Measurements from ENCODE around the gene ADAP1. TPM values are rescaled to one million over a fixed set of nuclear protein-coding genes. Genes with fewer than 3 reads are reported as not detected.

ADAP1 gene
- total and polyA plus RNA-seq, 12 donors = 2.3 to 14.9 (median 9.7) TPM

- 89 to 92% methylated on average over 24 of the region's 24 CpGs for WGBS, 2 donors
- H3K4me3 ChIP-seq = no peak overlapping the region
- DNase-seq = no peak
- H3K36me3 ChIP-seq = peaks cover 0 to 2% (median 0%) of the 10 kb centered on the region in 9 donors
- no peak for ATAC-seq
- intact Hi-C loops (cut with DNase I) = no loop called here
- no peak for TF ChIP-seq CTCF (IDR thresholded peaks at IDR 0.05)
- H3K4me1 ChIP-seq = peaks cover 3 to 26% (median 16%) of the 10 kb centered on the region in 9 donors
- H3K27ac ChIP-seq = no peak overlapping the region
- no peaks in the 10 kb centered on the region for H3K9me3 ChIP-seq
- peaks cover 0 to 7% (median 4%) of the 10 kb centered on the region in 7 donors for H3K27me3 ChIP-seq
Measured at GRCh38 chr7:978416-979091, 24.1 kb upstream of the ADAP1 start.

GRCh38 chr7:978049-978346, 23.5 kb upstream of the ADAP1 start:
- no peak for TF ChIP-seq CTCF (IDR thresholded peaks at IDR 0.05)
- H3K36me3 ChIP-seq = peaks cover 0 to 8% (median 0%) of the 10 kb centered on the region in 9 donors
- ATAC-seq (no peak), DNase-seq (no peak)
- no peak overlapping the region for H3K27ac ChIP-seq
- peaks cover 7 to 31% (median 21%) of the 10 kb centered on the region in 9 donors for H3K4me1 ChIP-seq
- H3K4me3 ChIP-seq = no peak overlapping the region
- no peaks in the 10 kb centered on the region for H3K9me3 ChIP-seq
- intact Hi-C loops (cut with DNase I) = no loop called here
- 80 to 81% methylated on average over 7 of the region's 7 CpGs for WGBS, 2 donors
- H3K27me3 ChIP-seq = peaks cover 0 to 3% (median 0%) of the 10 kb centered on the region in 7 donors

GRCh38 chr7:977326-978048, 23.0 kb upstream of the ADAP1 start:
- intact Hi-C loops (cut with DNase I) = no loop called here
- no peak for TF ChIP-seq CTCF (IDR thresholded peaks at IDR 0.05)
- WGBS, 2 donors = 75 to 84% methylated on average over 18 to 19 of the region's 19 CpGs
- no peaks in the 10 kb centered on the region for H3K27me3 ChIP-seq
- no peak for DNase-seq
- ATAC-seq = no peak
- H3K27ac ChIP-seq = no peak overlapping the region
- H3K4me3 ChIP-seq = no peak overlapping the region
- H3K36me3 ChIP-seq = peaks cover 0 to 13% (median 5%) of the 10 kb centered on the region in 9 donors
- peaks cover 7 to 36% (median 27%) of the 10 kb centered on the region in 9 donors for H3K4me1 ChIP-seq
- H3K9me3 ChIP-seq = no peaks in the 10 kb centered on the region

- Histone ChIP-seq H3K27ac (no peak overlapping the region), H3K27me3 (no peaks in the 10 kb centered on the region), H3K36me3 (peaks cover 0 to 18% (median 10%) of the 10 kb centered on the region in 9 donors), H3K9me3 (no peaks in the 10 kb centered on the region), H3K4me3 (no peak overlapping the region), H3K4me1 (peaks cover 7 to 42% (median 28%) of the 10 kb centered on the region in 9 donors)
- WGBS, 2 donors = 86% methylated on average over 19 of the region's 19 CpGs
- ATAC-seq = no peak
- TF ChIP-seq CTCF (IDR thresholded peaks at IDR 0.05) = no peak
- intact Hi-C loops (cut with DNase I) = no loop called here
- DNase-seq = no peak
Measured at GRCh38 chr7:976901-977325, 22.4 kb upstream of the ADAP1 start.

Measured in heart right ventricle (tissue), 16 donors.